Stomach (tissue), 4 donors: ENCODE measurements around the gene ZBTB7A.

Experiments
- CTCF ChIP-seq, 7 experiments: fragments of 450-650 bp in 4 of 7; fragments of 200-600 bp in 3 of 7; sonication (generic) in 3 of 7; IDR thresholded peaks; one replicate each; pipeline ENCODE4 v1.5.1; 2016 to 2019; ENCODE audit warnings: antibody characterized with exemption in 7 of 7, control low read depth in 2 of 7, mild to moderate bottlenecking in 1 of 7
- POLR2AphosphoS5 ChIP-seq, 3 donors: sonication (generic); formaldehyde crosslinking; IDR thresholded peaks; one replicate each; pipeline ENCODE4 v1.6.1; 2016; ENCODE audit warnings: antibody characterized with exemption in 3 of 3

- TF ChIP-seq CTCF (IDR thresholded peaks at IDR 0.05) (no peak), POLR2AphosphoS5 (IDR thresholded peaks at IDR 0.05) (no peak)
Measured at GRCh38 chr19:4101496-4101770, 34.7 kb upstream of the ZBTB7A start.
